Medulla oblongata (tissue), 1 donor: ENCODE measurements around the gene VWA3B.

Experiments used
- DNase-seq: peaks from one replicate; pipeline ENCODE4 v3.0.0-alpha.2; 2015; ENCODE audit errors: extremely low spot score

The VWA3B gene

DNA sequence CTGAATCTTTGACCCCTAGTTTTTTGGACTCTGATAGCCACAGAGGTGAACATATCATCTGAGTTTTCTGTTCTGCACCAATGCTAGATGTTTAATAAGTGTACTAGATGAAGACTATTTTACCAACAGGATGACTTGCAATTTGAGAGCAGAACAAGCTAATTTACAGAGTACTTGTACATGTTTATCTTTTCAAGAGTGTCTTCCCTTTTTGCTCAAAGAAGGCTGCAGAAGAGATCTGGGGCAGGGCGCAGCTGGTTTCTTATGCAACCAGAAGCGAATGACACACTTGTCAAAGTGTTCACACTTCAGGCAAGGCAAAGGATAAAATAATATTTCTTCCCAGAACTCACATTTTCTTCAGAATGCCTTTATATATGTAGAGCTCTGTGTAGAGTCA lies 86.0 kb downstream of the VWA3B start:
- DNase-seq: no peak

DNA sequence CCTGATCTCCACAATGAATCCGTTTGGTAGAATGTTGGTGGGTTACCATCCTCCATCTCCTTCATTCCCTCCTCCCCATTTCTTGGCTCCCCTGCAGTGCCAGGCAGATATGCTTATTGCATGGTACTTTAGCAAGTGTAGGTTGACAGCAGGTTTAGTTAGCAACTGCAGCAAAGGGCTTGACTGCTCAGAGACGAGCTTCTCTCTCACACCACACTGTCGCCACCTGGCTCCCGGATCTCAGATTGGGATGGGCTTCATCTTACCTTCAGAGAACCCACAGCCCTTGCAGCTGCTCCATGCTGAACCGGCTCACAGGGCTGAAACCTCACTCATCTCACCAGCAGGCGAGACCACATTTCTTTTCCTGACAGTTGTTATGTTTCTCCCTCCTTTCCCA lies 88.8 kb downstream of the VWA3B start:
- DNase-seq: no peak

DNA sequence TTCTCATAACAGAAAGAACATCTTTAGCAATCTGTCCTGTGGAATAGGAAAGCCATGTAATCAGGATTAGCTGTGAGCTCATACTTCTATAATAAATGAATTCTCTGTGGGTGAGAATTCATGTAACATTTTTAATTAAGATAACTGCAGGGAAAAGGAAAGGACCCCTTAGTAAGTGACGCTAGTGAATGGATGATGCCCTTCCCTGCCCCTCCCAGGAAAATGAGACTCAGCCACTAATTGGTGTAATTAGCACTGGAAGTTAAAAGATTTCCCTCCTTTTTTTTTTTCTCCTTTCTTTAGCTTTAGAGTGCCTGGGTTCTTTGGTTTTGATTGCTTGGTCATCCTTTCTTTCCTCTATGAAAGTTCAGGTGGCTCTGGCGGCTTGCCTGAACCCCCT lies 90.3 kb downstream of the VWA3B start:
- no peak for DNase-seq

DNA sequence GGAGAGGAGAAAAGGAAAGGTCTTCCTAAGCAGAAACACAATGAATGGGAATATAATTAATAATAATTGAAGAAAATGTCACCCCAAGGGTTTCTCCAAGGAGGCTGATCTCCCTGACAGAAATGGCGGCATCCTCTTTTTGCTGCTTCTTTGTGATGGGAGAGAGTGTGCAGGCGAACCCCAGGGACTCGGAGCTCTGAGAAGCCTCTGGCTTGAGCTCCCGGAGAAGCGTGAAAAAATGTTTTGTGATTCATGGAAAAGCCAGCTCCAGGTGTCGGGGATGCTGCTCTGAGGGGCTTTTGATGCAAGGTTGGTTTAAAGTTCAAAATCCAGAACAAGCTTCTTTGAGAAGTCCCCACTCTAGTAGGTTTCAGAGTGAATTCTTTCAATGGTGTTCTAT lies 91.0 kb downstream of the VWA3B start:
- no peak for DNase-seq

DNA sequence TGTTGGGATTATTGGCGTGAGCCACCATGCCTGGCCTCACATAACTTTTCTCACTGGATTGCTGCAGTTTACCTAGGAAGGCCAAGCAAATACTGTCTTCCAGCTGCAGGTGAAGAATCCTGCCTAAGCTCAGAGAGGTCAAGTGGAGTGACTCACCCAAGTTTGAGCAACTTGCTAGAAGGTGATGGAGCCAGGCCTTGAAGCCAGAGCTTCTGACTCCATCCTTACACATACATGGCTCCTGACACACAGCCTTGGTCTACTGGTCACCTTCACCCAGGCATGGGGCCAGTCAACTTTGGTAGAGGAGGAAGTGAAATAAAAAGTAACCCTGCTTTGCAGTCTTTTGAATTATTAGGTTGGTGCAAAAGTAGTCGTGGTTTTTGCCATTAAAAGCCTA lies 93.5 kb downstream of the VWA3B start:
- no peak for DNase-seq

DNA sequence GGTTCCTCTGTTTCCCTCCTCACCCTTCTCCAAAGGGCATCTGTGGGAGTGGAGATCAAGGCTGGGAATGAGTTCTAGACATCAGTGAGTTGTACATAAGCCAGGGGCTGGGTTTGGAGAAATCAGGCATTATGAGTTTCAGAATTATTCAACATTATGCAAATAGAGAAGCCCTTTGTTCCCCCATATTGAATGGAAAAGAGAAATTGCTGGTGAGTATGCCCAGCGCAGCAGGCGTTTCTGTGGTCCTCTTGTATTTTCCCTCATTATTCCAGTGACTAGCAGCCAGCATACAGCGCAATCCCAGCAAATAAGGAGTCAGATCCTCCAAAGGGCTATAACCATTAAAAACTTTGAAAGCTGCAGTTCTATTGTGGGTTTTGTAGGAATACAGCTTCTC lies 94.4 kb downstream of the VWA3B start:
- DNase-seq: no peak

DNA sequence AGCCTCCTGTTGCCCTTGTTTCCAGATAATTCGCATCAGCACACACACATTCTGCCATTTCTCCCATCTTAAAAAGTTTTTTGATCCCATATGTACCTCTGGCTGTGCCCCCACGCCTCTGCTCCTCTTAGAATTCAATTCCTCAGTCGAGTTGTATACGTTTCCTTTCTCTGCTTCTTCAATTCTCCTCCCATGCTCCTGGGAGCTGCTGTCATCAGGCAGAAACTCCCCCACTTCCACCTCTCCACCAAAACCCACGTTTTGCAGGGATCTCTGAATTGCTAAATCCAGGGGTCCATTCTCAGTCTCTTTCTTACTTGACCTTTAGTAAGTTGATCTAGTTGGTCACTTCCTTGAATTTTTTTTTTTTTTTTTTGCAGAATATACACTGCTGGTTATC lies 98.8 kb downstream of the VWA3B start:
- no peak for DNase-seq

DNA sequence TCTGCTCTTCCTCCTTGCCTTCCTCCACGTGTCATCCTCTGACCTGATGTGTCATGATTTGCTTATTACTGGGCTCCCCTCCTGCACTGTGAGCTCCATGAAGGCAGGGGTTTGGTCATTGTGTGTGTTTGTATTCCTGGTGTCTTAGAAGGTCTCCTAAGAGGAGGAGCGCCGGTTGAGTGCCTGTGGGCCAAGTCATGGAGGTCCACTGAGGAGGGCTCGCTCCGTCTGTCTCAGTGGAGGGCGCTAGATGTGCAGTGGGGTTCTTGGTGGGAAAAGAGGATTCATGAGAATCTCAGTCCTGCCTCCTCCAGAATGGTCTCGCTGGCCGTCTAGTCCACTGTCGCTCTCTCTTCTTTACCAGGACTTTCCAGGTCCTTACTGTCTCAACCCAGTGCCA lies 100.2 kb downstream of the VWA3B start:
- DNase-seq: no peak

DNA sequence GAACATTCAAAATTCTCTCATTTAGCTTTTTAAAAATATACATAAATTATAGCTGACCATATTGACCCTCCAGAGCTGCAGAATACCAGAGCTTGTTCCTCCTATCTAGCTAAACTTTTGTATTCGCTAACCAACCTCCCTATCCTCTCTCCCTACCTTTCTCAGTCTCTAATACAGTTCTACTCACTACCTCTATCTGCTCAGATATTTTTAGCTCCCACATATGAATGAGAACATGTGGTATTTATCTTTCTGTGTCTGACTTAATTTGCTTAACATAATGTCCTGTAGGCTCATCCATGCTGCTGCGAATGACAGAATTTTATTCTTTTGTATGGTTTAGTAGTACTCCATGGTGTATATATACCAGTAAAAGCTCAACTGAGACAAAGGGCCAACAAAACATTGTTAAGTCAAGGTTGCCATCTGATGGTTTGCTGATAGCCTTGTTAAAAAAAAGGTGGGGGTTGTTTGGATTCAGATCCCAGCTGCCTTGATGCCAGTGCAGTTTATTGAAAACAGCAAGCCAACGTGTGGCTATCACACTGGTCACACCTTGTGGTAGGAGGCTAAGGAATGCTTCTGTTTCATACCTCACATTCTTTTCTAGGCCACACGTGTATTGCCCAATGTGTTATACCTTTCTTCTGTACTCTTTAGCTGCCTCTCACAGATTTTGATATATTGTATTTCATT lies 101.5 kb downstream of the VWA3B start:
- no peak for DNase-seq

DNA sequence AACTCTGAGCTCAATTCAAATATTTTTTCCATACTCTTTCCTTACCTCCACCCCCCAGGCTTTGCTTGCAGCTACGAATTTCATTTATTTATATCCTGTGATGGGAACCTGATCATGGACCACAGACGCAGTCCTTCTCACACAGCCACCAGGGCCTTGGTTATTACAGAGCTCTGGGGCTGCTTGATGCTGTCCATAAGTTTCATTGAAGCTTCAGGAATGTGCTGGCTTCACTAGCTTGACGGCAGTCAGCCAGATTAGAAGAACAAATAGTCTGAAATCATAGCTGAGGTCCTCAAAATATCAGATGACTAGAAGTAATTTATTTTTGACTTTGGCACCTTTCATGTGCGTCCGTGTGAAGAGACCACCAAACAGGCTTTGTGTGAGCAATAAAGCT lies 104.9 kb downstream of the VWA3B start:
- DNase-seq: no peak

DNA sequence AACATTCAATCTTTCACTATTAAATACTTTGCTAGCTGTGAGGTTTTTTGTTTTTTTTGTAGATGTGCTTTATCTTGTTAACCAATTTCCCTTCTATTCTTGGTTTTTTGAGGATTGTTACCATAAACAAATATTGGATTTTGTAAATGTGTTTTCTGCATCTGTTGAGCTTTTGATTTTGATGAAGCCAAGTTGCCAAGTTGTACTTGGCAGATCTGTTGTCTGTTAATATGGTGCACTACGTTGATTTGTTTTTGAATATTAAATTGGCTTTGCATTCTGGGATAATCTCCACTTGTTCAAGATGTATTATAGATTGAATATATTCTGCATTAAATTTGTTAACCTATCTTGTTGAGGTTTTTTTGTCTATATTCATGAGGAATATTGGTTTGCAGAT lies 114.6 kb downstream of the VWA3B start:
- DNase-seq: no peak

DNA sequence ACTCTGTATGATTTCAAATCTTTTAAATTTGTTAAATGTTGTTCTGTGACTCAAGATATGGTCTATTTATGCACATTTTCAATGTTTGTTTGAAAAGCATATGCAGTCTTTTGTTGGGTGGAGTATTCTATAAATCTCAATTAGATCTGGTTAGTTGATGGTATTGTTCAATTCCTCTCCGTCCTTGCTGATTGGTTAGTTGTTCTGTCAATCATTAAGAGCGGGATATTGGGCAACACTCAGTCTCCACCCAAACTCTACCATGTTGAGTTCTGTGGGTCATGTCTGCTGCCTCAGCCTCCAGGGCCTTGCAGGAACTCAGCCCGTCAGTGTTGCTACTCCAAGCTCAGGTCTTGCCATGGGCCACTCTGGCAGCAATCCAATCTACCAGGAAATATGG lies 118.9 kb downstream of the VWA3B start:
- no peak for DNase-seq

DNA sequence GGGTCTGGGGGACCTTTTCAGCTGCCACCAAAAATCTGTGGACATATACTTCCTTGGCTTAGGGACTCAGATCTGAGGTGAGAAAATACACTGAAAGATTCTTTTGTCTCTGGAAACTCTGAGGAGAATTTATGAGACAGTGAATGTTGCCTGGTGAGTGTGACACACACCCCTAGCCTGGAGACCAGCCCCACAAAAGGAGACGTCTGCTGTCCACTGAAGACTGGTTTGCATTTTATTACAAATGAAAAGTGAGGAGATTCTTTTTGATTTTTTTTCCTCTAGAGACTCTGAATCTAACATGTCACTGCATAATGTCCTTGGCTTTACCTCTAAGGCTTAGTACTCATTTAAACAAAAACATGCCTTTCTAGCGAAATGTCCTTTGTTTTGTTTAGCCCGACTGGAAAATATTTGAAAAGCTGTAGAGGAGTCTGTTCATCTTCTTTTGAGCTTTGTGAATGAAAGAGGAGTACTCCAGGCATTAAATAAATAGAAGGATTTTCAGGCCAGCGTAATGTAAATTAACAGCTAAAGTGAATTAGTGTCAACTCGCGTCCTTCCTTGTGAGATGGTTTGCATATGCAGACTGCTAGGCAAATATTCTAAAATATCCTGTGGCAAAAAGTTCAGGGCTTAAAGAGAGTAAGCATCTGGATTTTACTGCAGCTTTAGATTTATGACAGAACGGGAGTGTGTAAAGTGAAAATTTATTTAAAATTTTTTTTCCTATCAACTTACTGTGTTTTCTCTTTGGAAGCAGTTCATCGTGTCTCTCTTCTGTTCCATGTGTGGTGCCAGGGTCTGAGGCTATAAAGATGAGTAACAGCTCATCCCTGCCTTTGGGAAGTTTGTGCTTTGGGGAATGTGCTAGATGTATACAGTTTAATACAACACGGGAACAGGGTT lies 125.4 kb downstream of the VWA3B start:
- DNase-seq: peak; percentile 20

DNA sequence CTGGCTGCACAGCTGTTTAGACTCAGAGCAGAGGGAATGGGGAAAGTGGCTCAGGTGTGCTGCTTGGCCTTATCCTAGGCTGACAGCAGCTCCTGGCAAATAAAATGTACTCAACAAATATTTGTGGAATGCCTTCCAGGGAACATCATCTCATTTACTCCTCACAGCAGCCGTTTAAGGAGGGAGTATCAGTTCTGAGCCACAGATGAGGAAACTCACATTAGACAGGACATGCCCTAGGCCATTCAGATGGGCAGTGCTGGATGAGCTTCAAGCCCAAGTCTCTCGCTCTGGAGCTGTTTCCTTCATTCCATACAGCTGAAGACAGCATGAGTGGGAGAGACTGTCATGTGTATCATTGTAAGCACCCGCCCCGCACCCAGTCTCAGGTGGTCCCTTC lies 129.6 kb downstream of the VWA3B start:
- no peak for DNase-seq

DNA sequence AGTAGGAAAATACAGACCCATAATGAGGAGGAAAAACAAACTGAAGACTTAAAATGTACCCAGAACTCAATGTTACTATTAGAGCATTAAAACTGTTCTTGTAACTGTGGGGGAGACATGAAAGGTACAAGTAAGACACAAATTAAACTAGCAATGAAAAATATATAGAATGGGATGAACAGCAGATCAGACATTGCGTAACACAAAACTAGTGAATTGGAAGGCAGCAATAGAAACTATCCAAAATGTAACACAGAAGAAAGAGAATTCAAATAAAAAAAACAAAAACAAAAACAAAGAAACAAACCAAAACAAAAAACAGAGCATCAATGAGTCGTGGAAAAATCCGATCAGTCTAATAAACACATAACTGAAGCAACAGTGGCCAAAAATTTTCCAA lies 132.2 kb downstream of the VWA3B start:
- no peak for DNase-seq

DNA sequence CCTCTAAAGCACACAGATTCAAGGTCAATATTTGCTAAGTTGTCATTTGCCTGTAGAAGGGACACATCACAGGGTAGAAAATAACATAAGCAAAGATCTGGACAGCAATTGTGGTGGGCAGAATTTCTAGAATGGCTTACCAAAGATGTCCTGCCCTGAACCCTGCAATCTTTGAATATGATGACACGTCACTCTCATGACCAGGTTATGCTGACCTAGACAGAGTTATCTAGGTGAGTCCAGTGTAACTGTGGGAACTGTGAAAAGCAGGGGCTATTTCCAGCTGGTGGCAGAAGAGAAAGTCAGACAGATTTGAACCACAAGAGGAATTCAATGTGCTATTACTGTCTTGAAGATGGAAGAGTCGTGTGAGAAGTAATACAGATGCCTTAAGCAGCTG lies 147.0 kb downstream of the VWA3B start:
- no peak for DNase-seq

DNA sequence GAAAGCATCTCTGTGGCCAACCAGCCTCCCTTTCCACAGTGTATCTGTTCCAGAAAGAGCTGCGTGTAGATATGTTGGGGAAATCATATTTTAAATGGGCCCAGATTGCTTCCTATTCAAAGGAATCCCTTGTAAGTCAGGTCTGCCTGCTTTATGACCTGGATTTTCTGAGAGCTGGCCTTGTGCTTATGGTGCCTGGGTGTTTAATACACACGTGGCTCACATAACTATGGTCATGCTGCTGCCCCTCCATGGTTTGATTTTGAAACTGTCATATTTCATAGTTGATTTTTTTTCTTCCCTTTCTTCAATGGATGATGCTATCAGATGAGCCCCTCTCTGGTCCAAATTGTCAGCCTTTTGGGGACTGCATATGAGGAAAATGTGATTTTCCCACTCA lies 147.8 kb downstream of the VWA3B start:
- no peak for DNase-seq

DNA sequence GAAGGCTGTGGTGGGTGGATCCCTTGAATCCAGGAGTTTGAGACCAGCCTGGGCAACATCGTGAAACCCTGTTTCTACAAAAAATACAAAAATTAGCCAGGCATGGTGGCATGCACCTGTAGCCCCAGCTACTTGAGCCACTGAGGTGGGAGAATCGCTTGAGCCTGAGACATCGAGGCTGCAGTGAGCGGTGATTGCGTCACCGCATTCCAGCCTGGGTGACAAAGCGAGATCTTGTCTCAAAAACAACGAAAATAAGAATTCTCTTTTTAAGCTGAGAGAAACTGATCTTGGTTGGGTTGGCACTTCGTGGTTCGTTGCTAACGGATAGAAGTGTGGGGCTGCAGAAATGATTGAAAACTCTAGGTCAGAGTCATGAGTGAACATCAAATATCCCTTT lies 150.0 kb downstream of the VWA3B start:
- DNase-seq: no peak

DNA sequence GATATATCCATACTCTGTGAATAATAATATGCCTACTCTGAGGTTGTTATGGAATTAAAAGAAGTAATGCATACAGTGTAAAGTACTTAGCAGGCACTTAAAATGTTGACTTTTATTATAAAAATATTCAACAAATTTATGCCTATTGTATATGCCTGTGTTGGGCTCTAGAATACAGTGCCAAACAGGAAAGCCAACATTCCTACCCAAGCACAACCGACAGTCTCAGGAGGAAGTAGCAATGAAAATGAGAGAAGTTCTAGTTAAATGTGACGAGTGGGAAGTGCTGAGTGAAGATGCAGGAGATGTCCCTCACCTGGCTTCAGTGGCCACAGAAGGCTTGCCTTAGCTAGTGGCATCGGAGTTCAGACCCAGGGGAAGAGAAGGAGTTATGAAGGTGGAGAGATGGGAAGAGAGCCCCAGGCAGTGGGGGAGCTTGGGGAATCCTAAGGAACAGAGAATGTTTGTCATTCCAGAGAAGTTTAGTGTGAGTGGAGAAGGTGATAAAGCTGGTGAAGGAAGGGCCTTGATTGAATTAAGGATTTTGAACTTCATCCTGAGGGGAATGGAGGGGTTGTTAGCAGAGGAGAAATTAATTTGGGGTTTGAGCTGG lies 153.9 kb downstream of the VWA3B start:
- no peak for DNase-seq

DNA sequence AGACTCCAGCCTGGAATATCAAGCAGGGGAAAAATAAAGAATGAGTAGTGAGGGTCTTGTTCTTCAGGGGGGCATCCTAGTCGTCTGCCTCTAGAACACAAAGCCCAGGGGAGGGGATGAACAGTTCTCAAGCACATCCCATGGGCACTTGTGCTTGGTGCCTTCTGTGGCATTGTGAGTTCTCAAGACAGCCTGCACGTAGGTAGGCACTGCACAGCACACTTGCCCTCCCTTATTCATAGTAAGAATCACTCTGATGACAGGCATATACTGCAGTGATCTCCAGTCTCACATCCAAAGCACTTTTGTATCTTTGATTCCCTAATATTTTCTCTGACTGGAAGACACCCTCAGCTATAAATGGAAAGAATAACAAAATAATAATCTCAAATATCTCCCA lies 154.6 kb downstream of the VWA3B start:
- DNase-seq: no peak

DNA sequence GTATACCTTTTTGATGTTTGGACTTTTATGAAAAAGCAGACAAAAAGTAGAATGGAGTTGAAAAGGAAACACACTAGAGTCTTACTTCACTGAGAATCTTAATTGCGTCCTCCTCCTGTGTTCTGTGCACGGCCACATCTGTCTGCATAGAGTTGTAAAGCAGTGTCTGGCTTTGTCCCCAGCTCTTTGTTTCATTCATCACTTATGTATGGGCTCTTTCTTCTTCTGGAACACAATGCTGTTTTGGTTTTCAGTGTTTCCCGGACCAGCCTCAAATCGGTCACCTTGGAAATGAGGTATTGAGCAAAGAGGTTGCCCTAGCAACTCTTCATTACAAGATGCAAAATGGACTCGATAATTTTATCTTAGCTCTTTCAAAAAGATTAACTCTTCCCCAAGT lies 155.0 kb downstream of the VWA3B start:
- peak; percentile 93 for DNase-seq

DNA sequence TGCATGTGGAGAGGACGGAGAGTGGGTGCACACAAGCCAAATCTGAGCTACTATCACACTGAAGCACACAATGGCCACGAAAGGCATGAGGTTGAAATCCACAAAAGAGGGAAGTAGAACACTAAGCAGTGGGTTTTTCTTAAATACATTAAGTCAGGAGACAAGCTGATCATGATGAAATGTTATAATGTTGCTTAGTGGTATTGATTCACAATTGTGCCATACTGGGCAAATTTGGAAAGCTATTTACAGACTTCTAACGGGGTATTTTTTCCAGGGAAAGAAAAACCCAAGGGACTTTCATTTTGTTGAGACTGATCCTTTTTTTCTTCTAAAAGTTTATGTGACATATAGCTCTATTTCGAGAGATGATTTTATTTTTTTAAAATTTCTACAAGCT lies 158.5 kb downstream of the VWA3B start:
- DNase-seq: no peak

DNA sequence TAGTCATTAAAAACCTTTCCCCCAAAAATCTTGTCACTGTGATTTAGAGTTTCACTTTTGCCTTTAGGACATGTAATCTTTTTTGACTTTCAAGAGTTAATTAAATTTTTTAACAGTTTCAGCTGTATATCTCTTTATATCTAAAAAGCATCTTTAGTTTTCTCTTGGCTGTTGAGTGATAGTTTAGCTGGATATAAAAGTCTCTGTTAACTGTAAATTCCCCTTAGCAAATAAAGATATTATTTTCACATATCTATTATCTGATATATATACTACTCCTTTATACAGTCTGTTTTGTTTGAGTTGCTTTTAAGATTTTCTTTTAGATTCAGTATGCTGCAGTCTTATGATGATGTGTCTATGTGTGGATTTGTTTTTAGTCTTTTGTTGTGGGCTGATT lies 160.4 kb downstream of the VWA3B start:
- DNase-seq: no peak
